SKM-1 (cell line): ENCODE measurements around the gene LAMA3.
A peak's percentile ranks its signal among the peaks of the same experiment; 100 is the strongest.

Experiments
- DNase-seq: peaks from one replicate; lab custom pipeline; 2025; ENCODE audit not compliant: unreplicated experiment; lab: John Stamatoyannopoulos, UW

Gene LAMA3

GRCh38 chr18:23966909-23967308 is 277.7 kb downstream of the LAMA3 start:
- DNase-seq: no peak

- peak; percentile 19 for DNase-seq
These were observed 278.3 kb downstream of the LAMA3 start for GRCh38 chr18:23967321-23968089.

GRCh38 chr18:23968638-23969604 is 279.7 kb downstream of the LAMA3 start:
- no peak for DNase-seq

GRCh38 chr18:23969664-23970063 is 280.4 kb downstream of the LAMA3 start:
- DNase-seq: no peak

- DNase-seq: no peak
These were observed 281.2 kb downstream of the LAMA3 start for GRCh38 chr18:23970161-23971096.

GRCh38 chr18:23971097-23971440 is 281.8 kb downstream of the LAMA3 start:
- no peak for DNase-seq

GRCh38 chr18:23971666-23972230 is 282.5 kb downstream of the LAMA3 start:
- DNase-seq: no peak

- no peak for DNase-seq
These were observed 283.2 kb downstream of the LAMA3 start for GRCh38 chr18:23972453-23972852.

- DNase-seq: no peak
These were observed 287.9 kb downstream of the LAMA3 start for GRCh38 chr18:23977103-23977502.

GRCh38 chr18:23977719-23978483 is 288.6 kb downstream of the LAMA3 start:
- no peak for DNase-seq

GRCh38 chr18:23981369-23981980 is 292.2 kb downstream of the LAMA3 start:
- no peak for DNase-seq

GRCh38 chr18:23982155-23983079 is 293.2 kb downstream of the LAMA3 start:
- DNase-seq: no peak

- no peak for DNase-seq
These were observed 293.9 kb downstream of the LAMA3 start for GRCh38 chr18:23983112-23983511.

GRCh38 chr18:23986600-23987359 is 297.5 kb downstream of the LAMA3 start:
- DNase-seq: no peak

- no peak for DNase-seq
These were observed 301.5 kb downstream of the LAMA3 start for GRCh38 chr18:23990474-23991410.

GRCh38 chr18:23992089-23992940 is 303.1 kb downstream of the LAMA3 start:
- DNase-seq: no peak
